H1 (cell line): ENCODE results near the gene BAZ2B. TPM values are rescaled to one million over a fixed set of nuclear protein-coding genes. Genes with fewer than 3 reads are reported as not detected.

ENCODE experiments used
- EP300 ChIP-seq, 2 experiments: IDR thresholded peaks; 1 replicate in 1 of 2; 2 replicates in 1 of 2; pipeline ENCODE4 v1.6.1; 2011 to 2012; ENCODE audit warnings: low read depth in 2 of 2, low read length in 2 of 2, mild to moderate bottlenecking in 2 of 2, borderline replicate concordance in 1 of 2, inconsistent platforms in 1 of 2, moderate library complexity in 1 of 2
- polyA plus RNA-seq, 7 experiments: library from polyadenylated mRNA; depleted of rRNA in 3 of 7; stranded (reverse) in 5 of 7; unstranded in 2 of 7; fragments of >200 nt in 5 of 7; fragments of 200-250 nt in 2 of 7; gene quantifications; 1 replicate in 5 of 7; 2 replicates in 1 of 7; 4 replicates in 1 of 7; pipeline versions ENCODE4 v1.2.1 to v1.2.3, GENCODE V29; 2011 to 2013; ENCODE audit warnings: missing spikeins in 2 of 7, mixed read lengths in 2 of 7
- total RNA-seq: library from RNA; stranded (reverse); fragmentation: NEBNext Ultra II Directional; extraction: Animal tissue kit (Norgen Biotek cat#: 25700); gene quantifications from 2 replicates; pipeline ENCODE4 v1.2.1, GENCODE V29; 2021

The BAZ2B gene
- total and polyA plus RNA-seq, 2 of the 8 experiments (the other 6 are each of a cell fraction or from before 2014, with no cell fraction given): 15.2 to 46.3 TPM

DNA sequence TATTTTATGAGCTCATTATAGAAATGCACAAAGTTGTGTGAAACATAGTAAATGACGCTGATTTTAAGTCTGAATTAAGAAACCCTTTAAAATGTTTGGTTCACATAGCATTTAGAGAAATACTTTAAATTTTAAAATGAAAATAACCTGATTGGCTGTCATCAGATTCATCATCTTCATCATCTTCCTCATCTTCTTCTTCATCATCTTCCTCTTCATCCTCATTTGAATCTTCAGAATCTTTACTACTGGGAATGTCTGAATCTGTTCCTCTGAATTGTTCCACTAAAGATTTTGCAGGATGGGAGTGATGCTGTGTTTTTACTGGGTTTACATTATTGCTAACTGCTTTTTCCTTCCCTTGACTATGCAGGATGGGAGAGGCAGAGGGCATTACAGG lies 183.7 kb downstream of the BAZ2B start (continued):
- no peak for TF ChIP-seq EP300 (IDR thresholded peaks at IDR 0.05; ENCODE audit: borderline replicate concordance in 1 of 2, low read depth in 2 of 2, low read length in 2 of 2)
